Measurements from ENCODE around the gene TOP3A.
"Not testable (repeated sequence)": the region's sequence is repeated elsewhere in the genome, so short reads cannot be mapped to it uniquely, and the experiment has no call there.

The TOP3A gene

DNA sequence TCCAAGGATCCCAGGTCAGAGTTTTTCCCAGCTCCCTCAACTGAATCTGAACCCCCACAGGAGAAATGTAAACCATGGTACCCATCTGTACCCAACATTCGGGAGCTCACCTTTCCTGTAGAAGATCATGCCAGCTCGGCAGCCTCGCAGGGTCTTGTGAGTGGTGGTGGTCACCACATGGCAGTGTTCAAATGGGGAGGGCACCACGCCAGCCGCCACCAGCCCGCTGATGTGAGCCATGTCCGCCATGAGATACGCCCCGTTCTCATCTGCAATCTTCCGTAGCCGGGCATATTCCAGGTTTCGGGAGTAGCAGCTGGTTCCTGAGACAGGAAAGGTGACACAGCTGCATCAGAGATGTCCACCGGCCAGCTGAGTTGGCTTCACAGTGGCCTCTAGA, 25.1 kb upstream of the TOP3A start:
- DNase-seq (ENCODE audit: low spot score) (no peak), ATAC-seq (ENCODE audit: low read depth) (no peak)
- no peaks in the 10 kb centered on the region for H3K27me3 ChIP-seq (ENCODE audit: insufficient read depth, poor library complexity, severe bottlenecking)
- peaks cover 54% of the 10 kb centered on the region for H3K36me3 ChIP-seq (ENCODE audit: low read depth)
- no peaks in the 10 kb centered on the region for H3K4me1 ChIP-seq (ENCODE audit: insufficient read depth, poor library complexity, severe bottlenecking)
- no peaks in the 10 kb centered on the region for H3K9me3 ChIP-seq (ENCODE audit: severe bottlenecking)
- no peak for TF ChIP-seq CTCF (IDR thresholded peaks at IDR 0.05; ENCODE audit: poor library complexity, severe bottlenecking)
- H3K4me3 ChIP-seq (ENCODE audit: severe bottlenecking): no peak overlapping the region
- no peak overlapping the region for H3K27ac ChIP-seq (ENCODE audit: poor library complexity, severe bottlenecking)

DNA sequence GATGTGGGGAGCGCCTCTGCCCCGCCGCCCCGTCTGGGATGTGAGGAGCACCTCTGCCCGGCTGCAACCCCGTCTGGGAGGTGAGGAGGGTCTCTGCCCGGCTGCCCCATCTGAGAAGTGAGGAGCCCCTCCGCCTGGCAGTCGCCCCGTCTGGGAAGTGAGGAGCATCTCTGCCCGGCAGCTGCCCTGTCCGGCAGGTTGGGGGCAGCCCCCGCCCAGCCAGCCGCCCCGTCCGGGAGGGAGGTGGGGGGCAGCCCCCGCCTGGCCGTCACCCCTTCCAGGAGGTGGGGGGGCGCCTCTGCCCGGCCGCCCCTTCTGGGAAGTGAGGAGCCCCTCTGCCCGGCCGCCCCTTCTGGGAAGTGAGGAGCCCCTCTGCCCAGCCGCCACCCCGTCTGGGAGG, 23.4 kb upstream of the TOP3A start:
- peaks cover 52% of the 10 kb centered on the region for H3K36me3 ChIP-seq (ENCODE audit: low read depth)
- not testable (repeated sequence) for ATAC-seq (ENCODE audit: low read depth)

DNA sequence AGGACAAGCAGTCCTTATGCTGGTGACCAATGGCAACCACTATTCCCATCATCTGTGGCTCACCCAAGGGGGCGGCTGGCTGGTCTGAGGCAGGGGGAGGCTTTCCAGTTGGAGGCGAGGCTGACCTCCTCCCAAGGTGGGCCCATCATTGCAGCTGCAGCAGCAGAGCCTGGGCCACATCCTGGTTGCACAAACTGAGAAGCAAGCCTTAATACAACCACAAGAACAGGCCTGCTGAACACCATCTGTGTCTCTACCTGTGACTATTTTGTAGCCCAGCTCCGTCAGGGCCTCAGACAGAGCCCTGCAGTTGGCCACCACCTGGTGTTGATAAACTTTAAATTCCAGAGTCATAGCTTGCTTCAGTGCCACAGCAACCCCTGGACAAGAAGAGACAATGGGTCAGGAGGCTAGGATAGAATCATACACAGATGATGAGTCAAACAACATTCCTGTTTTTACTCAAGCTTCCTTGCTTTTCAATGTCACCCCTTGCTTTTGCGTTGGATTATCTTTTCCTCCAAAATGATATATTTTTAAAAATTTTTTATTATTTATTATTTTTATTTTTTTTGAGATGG, 18.2 kb upstream of the TOP3A start:
- no peak overlapping the region for H3K4me3 ChIP-seq (ENCODE audit: severe bottlenecking)
- H3K27ac ChIP-seq (ENCODE audit: poor library complexity, severe bottlenecking): no peak overlapping the region
- H3K36me3 ChIP-seq (ENCODE audit: low read depth): peaks cover 35% of the 10 kb centered on the region
- no peak for TF ChIP-seq CTCF (IDR thresholded peaks at IDR 0.05; ENCODE audit: poor library complexity, severe bottlenecking)
- no peaks in the 10 kb centered on the region for H3K27me3 ChIP-seq (ENCODE audit: insufficient read depth, poor library complexity, severe bottlenecking)
- no peaks in the 10 kb centered on the region for H3K9me3 ChIP-seq (ENCODE audit: severe bottlenecking)
- DNase-seq (ENCODE audit: low spot score) (no peak), ATAC-seq (ENCODE audit: low read depth) (no peak)
- no peaks in the 10 kb centered on the region for H3K4me1 ChIP-seq (ENCODE audit: insufficient read depth, poor library complexity, severe bottlenecking)

More for the DNA sequence above, 23.4 kb upstream of the TOP3A start:
- not testable (repeated sequence) for DNase-seq (ENCODE audit: low spot score); H3K27me3 ChIP-seq (ENCODE audit: insufficient read depth, poor library complexity, severe bottlenecking); H3K27ac ChIP-seq (ENCODE audit: poor library complexity, severe bottlenecking); H3K4me1 ChIP-seq (ENCODE audit: insufficient read depth, poor library complexity, severe bottlenecking); H3K9me3 ChIP-seq (ENCODE audit: severe bottlenecking); H3K4me3 ChIP-seq (ENCODE audit: severe bottlenecking)

DNA sequence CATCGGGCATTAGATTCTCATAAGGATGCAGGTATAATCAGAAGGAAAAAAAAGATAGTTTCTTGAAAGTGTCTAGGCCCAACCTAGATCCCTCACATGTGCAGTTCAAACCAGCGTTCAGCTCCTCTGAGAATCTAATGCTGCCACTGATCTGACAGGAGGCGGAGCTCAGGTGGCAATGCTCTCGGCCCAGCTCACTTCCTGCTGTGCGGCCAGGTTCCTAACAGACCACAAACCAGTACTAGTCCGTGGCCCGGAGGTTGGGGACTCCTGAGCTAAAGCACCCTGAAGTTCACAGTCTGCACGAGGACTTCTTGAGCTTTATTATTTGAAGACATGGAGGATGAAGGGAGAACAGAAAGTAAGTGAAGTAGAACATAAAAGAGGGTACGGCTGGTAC, 17.1 kb upstream of the TOP3A start:
- ATAC-seq (ENCODE audit: low read depth): no peak
- Histone ChIP-seq H3K27me3 (ENCODE audit: insufficient read depth, poor library complexity, severe bottlenecking) (no peaks in the 10 kb centered on the region), H3K36me3 (ENCODE audit: low read depth) (peaks cover 35% of the 10 kb centered on the region)

DNA sequence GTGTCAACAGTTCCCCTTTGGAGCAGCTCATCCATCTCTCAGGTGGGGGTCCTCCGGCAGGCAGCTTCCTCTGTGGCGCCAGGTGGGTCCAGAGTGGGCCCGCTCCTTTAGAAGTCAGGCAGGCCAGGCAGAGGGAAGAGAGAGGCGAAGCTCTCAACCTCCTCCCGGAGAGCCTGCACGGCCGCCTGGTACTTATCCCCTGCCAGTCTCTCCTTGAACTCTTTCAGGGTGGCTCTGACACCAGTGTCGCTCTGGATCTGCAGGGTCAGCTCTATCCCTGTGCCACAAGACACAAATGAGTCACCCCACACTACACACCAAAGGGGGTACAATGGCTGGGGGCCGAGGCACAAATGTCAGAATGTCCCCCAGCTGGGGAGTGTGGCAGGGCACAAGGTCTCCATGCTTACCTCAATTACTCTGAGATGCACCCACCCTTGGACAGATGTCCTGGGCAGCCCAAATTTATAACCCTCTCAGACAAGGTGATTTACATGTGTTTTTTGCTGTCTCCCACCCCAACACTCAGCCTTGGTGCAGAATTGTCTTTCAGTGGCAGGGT, 13.9 kb upstream of the TOP3A start:
- H3K4me3 ChIP-seq (ENCODE audit: severe bottlenecking): no peak overlapping the region
- H3K36me3 ChIP-seq (ENCODE audit: low read depth): peaks cover 35% of the 10 kb centered on the region
- no peaks in the 10 kb centered on the region for H3K4me1 ChIP-seq (ENCODE audit: insufficient read depth, poor library complexity, severe bottlenecking)
- H3K27me3 ChIP-seq (ENCODE audit: insufficient read depth, poor library complexity, severe bottlenecking): no peaks in the 10 kb centered on the region
- H3K9me3 ChIP-seq (ENCODE audit: severe bottlenecking): no peaks in the 10 kb centered on the region
- ATAC-seq (ENCODE audit: low read depth): no peak
- H3K27ac ChIP-seq (ENCODE audit: poor library complexity, severe bottlenecking): no peak overlapping the region
- TF ChIP-seq CTCF (IDR thresholded peaks at IDR 0.05; ENCODE audit: poor library complexity, severe bottlenecking): no peak
- no peak for DNase-seq (ENCODE audit: low spot score)

More for the DNA sequence above, 17.1 kb upstream of the TOP3A start:
- no peak for DNase-seq (ENCODE audit: low spot score)
- H3K27ac ChIP-seq (ENCODE audit: poor library complexity, severe bottlenecking): no peak overlapping the region
- no peaks in the 10 kb centered on the region for H3K4me1 ChIP-seq (ENCODE audit: insufficient read depth, poor library complexity, severe bottlenecking)
- H3K9me3 ChIP-seq (ENCODE audit: severe bottlenecking): no peaks in the 10 kb centered on the region
- no peak for TF ChIP-seq CTCF (IDR thresholded peaks at IDR 0.05; ENCODE audit: poor library complexity, severe bottlenecking)
- H3K4me3 ChIP-seq (ENCODE audit: severe bottlenecking): no peak overlapping the region

Data from RWPE2 (cell line).